ENCODE results near the gene SRP14.

The SRP14 gene

GRCh38 chr15:40061212-40061901, 22.4 kb upstream of the SRP14 start:
- no peak overlapping the region for H3K27ac ChIP-seq (replicated peaks)
- H3K27me3 ChIP-seq (ENCODE audit: insufficient read depth, poor library complexity, severe bottlenecking), result no peaks in the 10 kb centered on the region
- H3K4me3 ChIP-seq (replicated peaks; ENCODE audit: insufficient read depth, low read length), result no peak overlapping the region
- TF ChIP-seq, protein P1, sequence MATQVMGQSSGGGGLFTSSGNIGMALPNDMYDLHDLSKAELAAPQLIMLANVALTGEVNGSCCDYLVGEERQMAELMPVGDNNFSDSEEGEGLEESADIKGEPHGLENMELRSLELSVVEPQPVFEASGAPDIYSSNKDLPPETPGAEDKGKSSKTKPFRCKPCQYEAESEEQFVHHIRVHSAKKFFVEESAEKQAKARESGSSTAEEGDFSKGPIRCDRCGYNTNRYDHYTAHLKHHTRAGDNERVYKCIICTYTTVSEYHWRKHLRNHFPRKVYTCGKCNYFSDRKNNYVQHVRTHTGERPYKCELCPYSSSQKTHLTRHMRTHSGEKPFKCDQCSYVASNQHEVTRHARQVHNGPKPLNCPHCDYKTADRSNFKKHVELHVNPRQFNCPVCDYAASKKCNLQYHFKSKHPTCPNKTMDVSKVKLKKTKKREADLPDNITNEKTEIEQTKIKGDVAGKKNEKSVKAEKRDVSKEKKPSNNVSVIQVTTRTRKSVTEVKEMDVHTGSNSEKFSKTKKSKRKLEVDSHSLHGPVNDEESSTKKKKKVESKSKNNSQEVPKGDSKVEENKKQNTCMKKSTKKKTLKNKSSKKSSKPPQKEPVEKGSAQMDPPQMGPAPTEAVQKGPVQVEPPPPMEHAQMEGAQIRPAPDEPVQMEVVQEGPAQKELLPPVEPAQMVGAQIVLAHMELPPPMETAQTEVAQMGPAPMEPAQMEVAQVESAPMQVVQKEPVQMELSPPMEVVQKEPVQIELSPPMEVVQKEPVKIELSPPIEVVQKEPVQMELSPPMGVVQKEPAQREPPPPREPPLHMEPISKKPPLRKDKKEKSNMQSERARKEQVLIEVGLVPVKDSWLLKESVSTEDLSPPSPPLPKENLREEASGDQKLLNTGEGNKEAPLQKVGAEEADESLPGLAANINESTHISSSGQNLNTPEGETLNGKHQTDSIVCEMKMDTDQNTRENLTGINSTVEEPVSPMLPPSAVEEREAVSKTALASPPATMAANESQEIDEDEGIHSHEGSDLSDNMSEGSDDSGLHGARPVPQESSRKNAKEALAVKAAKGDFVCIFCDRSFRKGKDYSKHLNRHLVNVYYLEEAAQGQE (IDR thresholded peaks at IDR 0.05; ENCODE audit: insufficient replicate concordance, low read depth), result no peak
- TF ChIP-seq, protein P2, sequence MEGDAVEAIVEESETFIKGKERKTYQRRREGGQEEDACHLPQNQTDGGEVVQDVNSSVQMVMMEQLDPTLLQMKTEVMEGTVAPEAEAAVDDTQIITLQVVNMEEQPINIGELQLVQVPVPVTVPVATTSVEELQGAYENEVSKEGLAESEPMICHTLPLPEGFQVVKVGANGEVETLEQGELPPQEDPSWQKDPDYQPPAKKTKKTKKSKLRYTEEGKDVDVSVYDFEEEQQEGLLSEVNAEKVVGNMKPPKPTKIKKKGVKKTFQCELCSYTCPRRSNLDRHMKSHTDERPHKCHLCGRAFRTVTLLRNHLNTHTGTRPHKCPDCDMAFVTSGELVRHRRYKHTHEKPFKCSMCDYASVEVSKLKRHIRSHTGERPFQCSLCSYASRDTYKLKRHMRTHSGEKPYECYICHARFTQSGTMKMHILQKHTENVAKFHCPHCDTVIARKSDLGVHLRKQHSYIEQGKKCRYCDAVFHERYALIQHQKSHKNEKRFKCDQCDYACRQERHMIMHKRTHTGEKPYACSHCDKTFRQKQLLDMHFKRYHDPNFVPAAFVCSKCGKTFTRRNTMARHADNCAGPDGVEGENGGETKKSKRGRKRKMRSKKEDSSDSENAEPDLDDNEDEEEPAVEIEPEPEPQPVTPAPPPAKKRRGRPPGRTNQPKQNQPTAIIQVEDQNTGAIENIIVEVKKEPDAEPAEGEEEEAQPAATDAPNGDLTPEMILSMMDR (IDR thresholded peaks at IDR 0.05; ENCODE audit: insufficient read depth, low read length), result no peak
- TF ChIP-seq POLR2AphosphoS5 (IDR thresholded peaks at IDR 0.05; ENCODE audit: low read depth) (no peak), GABPA (IDR thresholded peaks at IDR 0.05; ENCODE audit: low read depth) (no peak), SPI1 (IDR thresholded peaks at IDR 0.05; ENCODE audit: borderline replicate concordance, low read depth) (no peak)
- DNase-seq (ENCODE audit: low read depth in 1 of 2, low spot score in 1 of 2), result no peak

GRCh38 chr15:40060236-40060961, 21.4 kb upstream of the SRP14 start:
- Histone ChIP-seq H3K27me3 (ENCODE audit: insufficient read depth, poor library complexity, severe bottlenecking) (no peaks in the 10 kb centered on the region), H3K27ac (replicated peaks) (no peak overlapping the region), H3K4me3 (replicated peaks; ENCODE audit: insufficient read depth, low read length) (no peak overlapping the region)
- TF ChIP-seq POLR2AphosphoS5 (IDR thresholded peaks at IDR 0.05; ENCODE audit: low read depth), result no peak
- no peak for TF ChIP-seq SPI1 (IDR thresholded peaks at IDR 0.05; ENCODE audit: borderline replicate concordance, low read depth)
- TF ChIP-seq, protein P2 (IDR thresholded peaks at IDR 0.05; ENCODE audit: insufficient read depth, low read length), result no peak
- TF ChIP-seq GABPA (IDR thresholded peaks at IDR 0.05; ENCODE audit: low read depth), result no peak
- TF ChIP-seq, protein P1 (IDR thresholded peaks at IDR 0.05; ENCODE audit: insufficient replicate concordance, low read depth), result no peak
- DNase-seq (ENCODE audit: low read depth in 1 of 2, low spot score in 1 of 2), result no peak

DNA sequence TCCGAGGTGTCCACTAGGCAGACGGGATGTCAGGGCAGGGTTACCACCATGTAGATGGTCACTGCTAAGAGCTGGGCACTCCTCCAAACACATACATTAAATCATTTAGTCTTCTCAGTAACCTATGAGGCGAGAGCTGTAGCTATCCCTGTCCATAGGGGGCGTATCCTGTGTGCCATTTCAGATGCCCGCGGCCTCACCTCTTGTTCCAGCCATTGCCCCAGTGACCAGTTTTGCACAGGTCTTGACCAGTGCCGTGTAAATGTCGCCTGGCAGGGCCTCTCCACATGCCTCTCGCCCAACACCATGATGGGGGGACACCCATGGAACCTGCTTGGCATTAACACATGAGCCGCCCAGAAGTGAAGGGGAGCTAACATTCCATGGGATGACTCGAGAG, 20.8 kb upstream of the SRP14 start:
- H3K4me3 ChIP-seq (replicated peaks; ENCODE audit: insufficient read depth, low read length), result no peak overlapping the region
- no peak for TF ChIP-seq SPI1 (IDR thresholded peaks at IDR 0.05; ENCODE audit: borderline replicate concordance, low read depth)
- no peak for TF ChIP-seq GABPA (IDR thresholded peaks at IDR 0.05; ENCODE audit: low read depth)
- TF ChIP-seq, protein P2 (IDR thresholded peaks at IDR 0.05; ENCODE audit: insufficient read depth, low read length), result no peak
- TF ChIP-seq, protein P1 (IDR thresholded peaks at IDR 0.05; ENCODE audit: insufficient replicate concordance, low read depth), result no peak
- no peak for TF ChIP-seq POLR2AphosphoS5 (IDR thresholded peaks at IDR 0.05; ENCODE audit: low read depth)
- H3K27me3 ChIP-seq (ENCODE audit: insufficient read depth, poor library complexity, severe bottlenecking), result no peaks in the 10 kb centered on the region
- DNase-seq (ENCODE audit: low read depth in 1 of 2, low spot score in 1 of 2), result no peak
- no peak overlapping the region for H3K27ac ChIP-seq (replicated peaks)
